Cardiac fibroblast (primary cell): ENCODE data around the gene OR5K3.

Experiments used
- DNase-seq, 2 donors: peaks; one replicate each; pipeline versions ENCODE4 v3.0.0 to v3.0.0-alpha.2; 2010; ENCODE audit warnings: low read depth in 2 of 2
- H3K4me3 ChIP-seq, 2 donors: replicated peaks in 1 of 2; 1 replicate in 1 of 2; 2 replicates in 1 of 2; pipeline ENCODE4 v1.5.1; 2011; ENCODE audit warnings: low read depth in 2 of 2, low read length in 2 of 2, mild to moderate bottlenecking in 2 of 2, moderate library complexity in 1 of 2
- CTCF ChIP-seq: IDR thresholded peaks from one replicate; pipeline ENCODE4 v1.5.1; 2011; ENCODE audit warnings: low read depth, mild to moderate bottlenecking, low read length, inconsistent platforms

Gene OR5K3

GRCh38 chr3:98404010-98404409 is 13.5 kb downstream of the OR5K3 start:
- DNase-seq, result no peak
- H3K4me3 ChIP-seq, result no peak overlapping the region
- TF ChIP-seq CTCF, result no peak

GRCh38 chr3:98406034-98406433 is 15.6 kb downstream of the OR5K3 start:
- no peak for TF ChIP-seq CTCF
- H3K4me3 ChIP-seq, result no peak overlapping the region
- no peak for DNase-seq

- DNase-seq, result no peak
- no peak for TF ChIP-seq CTCF
- no peak overlapping the region for H3K4me3 ChIP-seq
Measured at GRCh38 chr3:98432575-98432974, 42.1 kb downstream of the OR5K3 start.

- no peak for DNase-seq
- H3K4me3 ChIP-seq, result no peak overlapping the region
- TF ChIP-seq CTCF, result no peak
Measured at GRCh38 chr3:98433764-98434163, 43.3 kb downstream of the OR5K3 start.

GRCh38 chr3:98434412-98434811 is 43.9 kb downstream of the OR5K3 start:
- TF ChIP-seq CTCF, result no peak
- no peak for DNase-seq
- H3K4me3 ChIP-seq, result no peak overlapping the region

GRCh38 chr3:98440283-98440682 is 49.8 kb downstream of the OR5K3 start:
- TF ChIP-seq CTCF, result no peak
- H3K4me3 ChIP-seq, result no peak overlapping the region
- DNase-seq, result no peak
